HG03469 (cell line): ENCODE data around the gene NLRC3.

Source experiments
- ATAC-seq: cut with Tn5 transposase; IDR thresholded peaks from one replicate; pipeline ENCODE4 v1.9.1; 2021; ENCODE audit warnings: mild to moderate bottlenecking, moderate library complexity, moderate number of reproducible peaks; ENCODE audit not compliant: unreplicated experiment

NLRC3 gene

DNA sequence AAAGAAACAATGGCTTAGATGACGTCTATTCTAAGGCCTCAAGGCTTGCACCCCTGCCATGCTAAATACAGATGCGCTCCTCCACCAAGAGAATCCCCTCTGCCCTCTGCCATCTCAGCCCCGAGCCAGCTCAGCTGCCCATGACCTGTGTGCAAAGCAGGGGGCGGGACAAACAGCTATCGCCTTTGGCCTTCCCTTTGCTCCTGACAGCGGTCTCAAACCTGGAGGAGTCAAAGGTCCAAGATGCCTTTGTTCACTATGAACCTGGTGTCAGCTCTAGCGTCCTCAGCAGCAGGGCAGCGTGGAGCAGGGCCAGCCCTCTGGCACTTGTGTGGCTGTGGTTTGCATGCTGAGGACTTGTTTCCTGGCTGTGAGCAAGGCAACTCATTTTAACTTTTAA is 21.9 kb upstream of the NLRC3 start:
- ATAC-seq: no peak

DNA sequence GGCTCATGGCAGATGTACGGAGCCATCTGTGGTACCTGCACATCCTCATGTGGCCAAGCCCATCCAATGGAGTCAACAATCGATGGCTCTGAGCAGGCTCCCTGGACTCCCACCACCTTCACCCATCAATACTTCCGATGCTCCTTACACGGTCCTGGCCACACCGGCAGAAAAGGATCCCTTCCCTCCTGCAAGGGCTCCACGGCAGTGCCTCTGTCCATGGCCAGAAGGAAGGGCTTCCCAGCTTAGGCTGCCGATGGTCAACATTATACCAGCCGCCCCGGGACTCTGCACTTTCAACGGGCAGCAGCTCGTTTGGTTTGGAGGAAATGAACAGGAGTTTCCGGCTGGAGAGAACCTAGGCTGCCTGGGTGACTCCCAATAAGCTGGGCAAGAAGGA is 21.0 kb upstream of the NLRC3 start:
- no peak for ATAC-seq

DNA sequence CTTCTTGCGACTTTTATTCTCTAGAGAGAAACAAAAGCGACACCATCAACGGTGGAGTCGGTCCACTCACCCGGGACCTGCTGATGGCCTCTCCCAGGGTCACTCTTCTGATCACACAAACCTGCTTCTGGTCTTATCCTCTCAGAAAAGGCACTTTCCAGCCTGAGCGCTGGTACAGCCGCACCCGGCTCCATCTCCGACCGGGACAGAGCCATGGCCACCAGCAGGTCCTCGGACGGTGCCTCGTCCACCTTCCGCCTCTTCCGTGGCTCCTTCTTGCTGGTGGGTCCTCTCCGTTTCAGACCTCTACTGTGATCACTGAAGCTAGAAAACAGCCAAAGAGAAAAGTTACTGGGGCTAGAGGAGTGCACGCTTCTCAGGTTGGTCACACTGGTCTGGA is 20.5 kb upstream of the NLRC3 start:
- no peak for ATAC-seq

DNA sequence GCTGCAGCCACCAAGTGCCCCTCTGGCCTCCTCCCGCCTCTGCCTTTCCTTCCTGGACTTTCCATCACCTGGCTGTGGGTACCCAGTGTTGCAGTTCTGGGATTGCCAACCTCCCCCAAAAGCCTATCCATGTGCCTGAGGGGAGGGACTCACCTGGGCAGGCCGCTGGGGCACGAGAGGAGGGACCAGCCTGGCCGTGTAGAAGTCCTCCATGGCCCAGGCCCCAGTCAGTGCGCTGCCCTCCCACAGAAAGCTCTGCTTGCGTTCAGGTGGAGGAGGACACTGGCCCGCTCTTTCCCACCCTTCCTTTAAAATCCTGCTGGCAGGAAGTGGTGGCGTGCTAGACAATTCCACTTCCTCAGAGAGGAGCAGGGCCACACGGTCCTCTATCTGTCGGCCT is 20.0 kb upstream of the NLRC3 start:
- ATAC-seq: no peak

DNA sequence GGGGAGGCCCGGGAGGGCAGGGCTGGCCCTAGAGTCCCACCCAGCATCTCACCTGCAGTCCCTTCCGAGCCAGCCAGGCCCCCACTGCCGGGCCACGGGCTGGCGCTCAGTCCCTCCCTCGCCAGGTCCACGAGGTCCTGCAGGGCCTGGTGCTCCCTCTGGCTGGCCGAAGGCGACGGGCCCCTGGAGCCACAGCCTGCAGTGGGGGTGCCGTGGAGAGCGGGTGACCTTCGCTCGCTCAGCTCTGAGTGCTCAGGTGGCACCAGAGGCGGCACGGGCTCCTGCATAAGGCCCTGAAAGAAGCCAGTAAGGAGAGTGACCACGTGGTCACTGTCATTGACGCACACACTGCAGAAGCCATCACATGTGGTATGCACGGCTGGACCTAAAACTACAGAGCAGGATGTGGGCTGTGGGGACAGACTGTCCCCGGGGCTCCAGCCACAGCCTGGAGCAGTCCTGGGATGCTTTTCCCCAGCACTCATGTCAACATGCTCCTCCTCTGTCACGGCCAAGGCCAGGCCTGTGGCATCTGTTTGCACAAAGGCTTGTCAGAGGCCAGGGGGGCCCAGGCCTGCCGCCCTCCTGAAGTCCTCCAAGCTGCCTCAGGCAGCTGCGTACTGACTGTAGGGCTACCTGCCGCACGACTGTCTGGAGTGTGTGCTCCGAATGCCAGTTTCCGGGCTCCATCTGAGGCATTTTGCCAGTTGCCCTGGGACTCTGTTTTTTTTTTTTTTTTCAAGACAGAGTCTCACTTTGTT is 19.1 kb upstream of the NLRC3 start:
- ATAC-seq: no peak

DNA sequence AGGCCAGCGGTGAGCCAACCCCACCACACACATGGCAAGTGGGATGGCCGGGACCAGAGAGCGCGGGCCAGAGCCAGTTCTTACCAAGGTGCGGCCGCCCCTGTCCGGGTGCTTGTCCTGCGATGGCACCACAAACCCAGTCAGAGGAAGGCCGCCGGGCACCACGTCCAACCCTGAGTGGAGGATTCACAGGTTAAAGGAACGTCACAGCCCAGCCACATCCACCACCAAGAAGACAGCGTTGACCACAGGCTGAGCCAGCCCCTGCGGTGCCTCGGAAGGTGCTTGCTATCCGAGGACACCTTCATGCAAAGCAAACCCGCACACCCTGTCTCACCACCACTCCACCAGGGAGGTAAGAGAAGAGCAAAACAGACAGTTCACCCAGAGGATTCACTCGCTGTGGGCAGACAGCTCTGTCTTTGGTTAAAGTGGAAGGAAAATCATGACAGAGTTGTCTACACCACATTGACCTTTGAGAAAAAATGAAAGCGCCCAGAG is 18.4 kb upstream of the NLRC3 start:
- ATAC-seq: no peak

DNA sequence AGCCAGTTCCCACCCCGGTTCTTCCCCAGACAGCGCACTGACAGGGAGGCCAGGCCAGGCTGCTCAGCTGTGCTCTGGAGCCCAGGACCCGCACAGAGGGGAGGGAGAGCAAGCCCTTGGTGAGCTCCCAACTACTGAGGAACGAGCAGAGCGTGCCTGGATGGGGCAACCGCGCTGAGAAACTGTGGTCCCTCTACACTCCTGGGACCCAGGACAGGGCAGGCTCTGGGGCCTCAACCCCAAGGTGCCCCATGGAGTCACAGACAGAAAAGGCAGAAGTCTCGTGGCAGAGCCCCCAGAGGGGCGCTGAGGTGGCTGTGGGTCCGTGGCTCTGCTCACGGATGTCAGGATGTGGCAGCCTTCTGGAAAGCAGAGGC is 17.9 kb upstream of the NLRC3 start:
- ATAC-seq: no peak

DNA sequence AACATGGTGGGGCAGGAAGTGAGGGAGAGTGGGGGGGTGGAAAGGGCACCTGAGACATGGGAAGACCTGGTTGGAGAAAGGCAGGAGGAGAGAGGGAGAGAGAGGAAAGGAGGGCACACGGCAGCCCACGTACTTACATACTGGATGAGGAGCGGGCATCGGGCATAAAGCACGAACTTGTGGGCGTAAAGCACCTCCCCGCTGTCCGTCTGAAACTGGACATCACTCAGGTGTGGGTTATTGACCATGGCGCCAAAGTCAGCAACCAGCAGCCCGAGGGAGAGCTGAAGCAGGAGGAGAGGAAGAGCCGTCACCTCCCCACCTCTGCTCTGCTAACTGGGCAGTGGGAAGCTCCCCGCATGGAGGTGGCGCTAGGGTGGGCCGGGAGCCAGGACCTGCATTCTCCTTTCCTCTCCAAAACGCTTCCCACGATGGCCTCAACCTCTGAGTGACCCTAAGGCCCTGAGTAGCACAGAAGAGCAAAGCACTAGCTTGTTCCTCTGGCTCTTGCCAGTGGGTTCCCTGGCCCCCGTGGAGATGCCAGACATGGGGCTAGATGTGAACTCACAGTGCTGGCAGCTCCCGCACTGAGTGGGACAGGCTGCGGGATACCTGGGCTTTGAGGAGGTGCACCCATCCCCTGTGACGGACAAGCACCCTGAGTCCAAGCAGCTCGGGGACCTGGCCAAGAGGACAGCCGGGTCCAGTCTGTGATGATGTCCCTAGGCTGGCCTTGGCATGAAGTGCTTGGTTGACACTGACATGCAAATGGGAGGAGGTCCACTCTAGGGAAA is 17.3 kb upstream of the NLRC3 start:
- ATAC-seq: no peak

DNA sequence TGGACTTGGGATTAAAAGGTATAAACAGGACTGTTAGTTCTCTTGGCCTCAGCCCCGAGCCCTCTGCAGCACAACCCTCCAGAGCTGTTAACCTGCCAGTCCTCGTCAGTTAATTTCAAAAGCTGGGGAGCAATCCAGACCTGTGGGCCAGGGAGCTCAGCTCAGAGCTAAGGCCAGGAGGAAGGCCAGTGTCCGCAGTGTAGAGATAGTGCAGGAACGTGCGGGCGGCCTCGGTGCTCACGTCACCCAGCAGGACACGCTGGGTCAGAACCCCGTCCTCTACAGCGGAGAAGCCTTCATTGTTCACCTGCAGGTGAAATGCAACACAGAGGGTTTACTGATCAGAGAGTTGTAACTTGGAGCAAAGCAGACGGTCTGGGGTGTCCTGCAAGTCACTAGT is 15.4 kb upstream of the NLRC3 start:
- ATAC-seq: no peak

DNA sequence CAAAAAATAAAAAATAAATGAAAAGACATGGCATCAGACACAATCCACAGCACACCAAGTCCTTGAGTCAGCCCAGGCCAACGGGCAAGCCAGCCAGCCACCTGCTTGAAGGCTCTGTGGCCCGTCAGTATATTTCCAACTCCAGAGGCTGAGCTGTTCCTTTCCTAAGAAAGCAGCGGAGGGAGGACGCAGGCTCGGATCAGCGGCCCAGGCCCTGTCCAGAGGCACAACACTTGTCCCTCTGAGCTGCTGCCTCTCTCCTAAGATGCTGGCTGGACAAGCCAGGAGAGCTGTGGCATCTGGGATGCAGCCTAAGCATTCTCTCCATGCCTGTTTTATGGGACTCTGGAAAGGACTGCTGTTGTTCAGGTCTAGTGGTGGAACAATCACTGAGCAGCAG is 14.8 kb upstream of the NLRC3 start:
- no peak for ATAC-seq

DNA sequence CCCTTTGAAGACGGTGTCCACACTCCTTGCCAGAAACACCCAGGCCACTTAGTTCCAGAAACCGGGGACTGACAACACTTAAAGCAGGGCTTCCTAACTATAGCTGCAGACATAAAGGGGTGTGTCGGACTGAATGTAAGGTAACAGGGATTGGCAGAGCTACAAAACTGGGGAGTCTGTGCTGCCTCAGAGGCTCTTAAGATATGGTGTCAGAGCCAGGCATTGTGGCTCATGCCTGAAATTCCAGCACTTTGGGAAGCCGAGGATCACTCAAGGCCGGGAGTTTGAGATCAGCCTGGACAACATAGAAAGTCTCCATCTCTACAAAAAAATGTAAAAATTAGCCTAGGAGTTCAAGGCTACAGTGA is 14.2 kb upstream of the NLRC3 start:
- ATAC-seq: no peak

DNA sequence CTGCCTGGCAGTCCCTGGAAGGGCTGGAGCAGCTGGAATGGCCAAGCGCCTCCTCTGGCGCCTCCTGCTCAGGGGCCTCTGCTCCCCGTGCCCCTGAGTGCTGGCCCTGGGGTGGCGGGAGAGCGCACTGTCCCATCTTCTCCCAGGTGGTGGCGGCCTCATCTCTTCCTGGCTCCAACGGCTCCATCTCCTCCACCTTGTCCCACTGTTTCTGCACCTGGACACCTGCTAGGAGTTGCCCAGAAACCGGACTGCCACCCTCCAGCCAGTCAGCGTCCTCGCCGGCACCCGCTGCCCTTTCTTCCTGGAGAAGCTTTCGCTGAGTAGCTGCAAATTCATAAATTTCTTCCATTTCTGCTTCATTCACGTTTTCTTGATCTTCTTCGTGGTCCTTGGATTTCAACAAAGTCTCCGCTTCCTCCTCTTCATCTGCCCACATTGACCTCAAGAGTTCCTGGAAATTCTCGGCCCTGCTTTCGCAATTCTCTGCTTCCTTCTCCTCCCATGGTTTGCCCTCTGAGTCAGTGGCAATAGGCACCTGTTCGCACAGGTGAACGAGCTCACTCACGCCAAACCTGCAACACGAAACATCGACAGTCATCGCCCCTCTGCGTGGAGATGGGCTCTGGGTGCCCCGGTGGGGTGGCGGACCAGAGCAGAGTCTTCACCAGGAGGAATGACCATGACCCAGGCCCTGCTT is 13.7 kb upstream of the NLRC3 start:
- ATAC-seq: no peak

DNA sequence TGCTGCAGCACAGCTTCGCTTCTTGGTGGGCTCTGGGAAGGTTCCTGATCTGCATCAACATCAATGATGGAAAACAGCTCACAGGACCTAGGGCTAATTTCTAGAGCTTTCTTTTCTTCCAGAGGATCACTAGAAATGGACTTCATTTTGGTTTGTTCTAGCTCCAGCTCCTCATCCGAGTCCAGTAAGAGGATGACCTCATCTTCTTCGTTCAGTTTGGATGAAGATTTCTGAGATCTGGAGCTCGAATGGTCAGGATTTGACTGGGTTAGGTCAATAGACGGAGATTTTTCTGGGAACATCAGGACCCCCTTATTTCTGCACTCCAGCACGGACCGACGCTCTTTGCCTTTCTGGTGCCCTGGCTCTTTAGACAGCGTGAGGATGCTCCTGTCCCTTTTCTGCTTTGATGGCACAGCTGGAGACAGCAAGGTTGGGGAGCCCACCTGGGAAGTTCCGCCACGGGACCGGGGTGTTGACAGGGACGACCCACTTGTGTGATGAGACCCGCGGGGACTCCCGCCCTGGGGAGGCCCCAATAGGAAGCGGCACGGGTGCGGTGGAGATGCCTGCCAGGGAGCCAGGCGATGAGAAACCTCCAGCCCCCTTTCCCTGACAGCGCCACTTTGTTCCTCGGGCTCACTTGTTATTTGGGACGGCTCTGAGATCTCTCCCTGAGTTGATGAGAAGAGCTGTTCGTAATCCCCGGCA is 12.9 kb upstream of the NLRC3 start:
- no peak for ATAC-seq

DNA sequence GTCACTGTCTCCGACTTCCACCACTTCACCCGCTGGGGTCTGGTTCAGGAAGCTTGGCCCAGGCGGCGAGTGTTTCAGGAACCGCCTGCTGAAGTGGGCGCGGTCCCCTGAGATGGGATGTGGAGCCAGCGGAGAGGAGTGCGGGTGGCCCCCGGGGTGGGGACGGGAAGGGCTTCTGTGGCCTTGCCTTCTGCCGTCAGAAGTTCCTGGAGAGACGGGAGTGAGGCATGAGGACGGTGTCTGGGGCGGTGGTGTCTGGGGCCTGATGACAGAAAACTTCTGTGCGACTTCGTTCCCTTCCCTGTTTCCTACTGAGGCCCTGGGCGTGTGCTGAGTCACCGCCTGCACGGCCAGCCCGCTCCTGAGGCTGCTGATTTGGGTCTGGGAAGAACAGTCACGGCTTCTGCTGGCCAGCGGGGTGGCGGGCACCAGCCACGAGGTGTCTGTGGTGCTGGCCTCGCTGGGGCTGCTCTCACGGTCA is 12.3 kb upstream of the NLRC3 start:
- ATAC-seq: no peak

DNA sequence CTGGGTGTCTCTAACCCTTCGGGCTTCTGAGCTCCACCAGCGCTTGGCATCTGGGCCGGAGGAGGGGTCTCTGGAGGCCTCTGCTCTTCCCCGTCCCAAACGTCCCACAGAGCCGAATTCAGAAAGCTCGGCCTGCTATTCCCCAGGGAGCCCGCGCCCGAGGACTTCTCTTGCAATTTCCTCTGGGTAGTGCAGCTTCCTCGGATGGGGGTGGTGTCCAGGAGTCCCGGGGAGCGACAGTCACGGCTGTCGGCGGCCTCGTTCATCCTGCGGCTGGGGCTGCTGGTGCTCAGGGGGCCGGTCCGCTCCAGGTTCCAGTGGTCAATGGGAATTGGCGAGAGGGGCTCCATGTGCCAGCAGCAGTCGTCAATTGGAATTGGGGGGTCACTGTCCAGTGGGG is 11.8 kb upstream of the NLRC3 start:
- no peak for ATAC-seq

DNA sequence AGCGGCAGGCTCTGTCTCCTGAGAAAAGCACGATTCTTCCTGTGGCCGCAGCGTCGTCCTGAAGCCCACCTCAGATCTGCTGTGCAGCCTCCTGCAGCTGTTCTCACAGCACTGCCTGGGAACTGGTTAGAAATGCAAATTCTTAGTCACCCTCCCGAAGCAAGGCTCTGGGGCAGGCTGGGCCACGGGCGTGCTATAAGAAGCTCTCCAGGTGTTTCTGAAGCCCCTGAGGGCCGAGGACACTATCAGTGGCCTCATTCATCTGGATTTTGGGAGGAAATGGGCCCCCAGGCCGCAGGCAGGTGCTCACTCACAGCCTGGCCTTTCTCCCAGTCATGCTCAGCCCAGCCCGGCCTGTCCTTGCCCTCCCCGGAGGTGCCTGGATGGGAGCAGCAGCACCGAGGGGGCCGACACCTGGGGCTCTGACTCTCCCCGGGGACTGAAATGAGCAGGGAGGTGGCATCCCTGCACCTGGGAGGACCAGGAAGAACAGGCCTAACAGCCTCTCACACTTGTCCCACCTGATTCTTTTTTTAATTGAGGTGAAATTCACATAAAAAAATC is 10.4 kb upstream of the NLRC3 start:
- ATAC-seq: no peak

DNA sequence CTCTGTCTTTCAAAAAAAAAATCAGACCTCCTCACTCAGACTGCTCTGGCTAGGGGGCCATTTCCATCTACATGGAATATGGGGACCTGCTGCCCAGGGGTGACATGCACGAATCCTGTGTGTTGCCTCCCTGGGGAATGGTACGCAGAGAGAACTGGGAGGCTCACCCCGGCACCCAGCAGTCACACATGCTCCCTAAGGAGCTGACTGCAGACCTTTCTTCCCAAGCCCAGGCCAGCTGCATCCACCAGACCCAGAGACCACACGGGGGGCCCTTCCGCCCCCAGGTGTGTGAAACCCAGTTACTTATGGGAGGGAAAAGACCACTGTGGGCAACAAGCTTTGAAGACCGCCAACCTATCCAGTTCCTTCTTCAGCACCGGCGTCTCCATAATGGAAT is 7.2 kb upstream of the NLRC3 start:
- ATAC-seq: no peak

DNA sequence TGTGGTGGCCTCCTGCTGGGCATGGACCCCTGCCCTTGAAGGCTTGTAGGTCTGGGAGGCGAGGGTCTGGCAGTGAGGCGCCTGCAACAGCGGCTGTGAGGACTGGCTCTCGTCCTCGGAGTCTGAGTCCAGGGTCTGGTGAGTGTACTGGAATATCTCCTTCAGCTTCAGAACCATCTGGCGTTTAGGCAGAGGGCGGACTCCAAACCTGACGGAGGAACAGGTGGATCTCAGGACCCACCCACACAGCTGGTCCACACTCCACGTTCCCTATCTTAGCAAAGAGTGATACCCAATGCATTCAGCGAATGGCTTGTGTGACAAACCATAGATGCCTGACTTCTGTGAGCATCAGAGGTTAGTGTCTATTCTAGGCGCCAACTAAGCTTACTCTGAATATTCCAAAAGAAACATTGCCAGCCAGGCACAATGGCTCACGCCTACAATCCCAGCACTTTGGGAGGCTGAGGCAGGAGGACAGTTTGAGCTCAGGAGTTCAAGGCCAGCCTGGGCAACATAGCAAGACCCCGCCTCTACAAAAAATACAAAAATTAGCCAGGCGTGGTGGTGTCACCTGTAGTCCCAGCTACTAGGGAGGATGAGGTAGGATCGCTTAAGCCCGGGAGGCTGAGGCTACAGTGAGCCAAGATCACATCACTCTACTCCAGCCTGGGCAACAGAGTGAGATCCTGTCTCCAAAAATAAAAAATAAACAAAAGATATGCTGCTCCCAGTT is 6.3 kb upstream of the NLRC3 start:
- no peak for ATAC-seq

DNA sequence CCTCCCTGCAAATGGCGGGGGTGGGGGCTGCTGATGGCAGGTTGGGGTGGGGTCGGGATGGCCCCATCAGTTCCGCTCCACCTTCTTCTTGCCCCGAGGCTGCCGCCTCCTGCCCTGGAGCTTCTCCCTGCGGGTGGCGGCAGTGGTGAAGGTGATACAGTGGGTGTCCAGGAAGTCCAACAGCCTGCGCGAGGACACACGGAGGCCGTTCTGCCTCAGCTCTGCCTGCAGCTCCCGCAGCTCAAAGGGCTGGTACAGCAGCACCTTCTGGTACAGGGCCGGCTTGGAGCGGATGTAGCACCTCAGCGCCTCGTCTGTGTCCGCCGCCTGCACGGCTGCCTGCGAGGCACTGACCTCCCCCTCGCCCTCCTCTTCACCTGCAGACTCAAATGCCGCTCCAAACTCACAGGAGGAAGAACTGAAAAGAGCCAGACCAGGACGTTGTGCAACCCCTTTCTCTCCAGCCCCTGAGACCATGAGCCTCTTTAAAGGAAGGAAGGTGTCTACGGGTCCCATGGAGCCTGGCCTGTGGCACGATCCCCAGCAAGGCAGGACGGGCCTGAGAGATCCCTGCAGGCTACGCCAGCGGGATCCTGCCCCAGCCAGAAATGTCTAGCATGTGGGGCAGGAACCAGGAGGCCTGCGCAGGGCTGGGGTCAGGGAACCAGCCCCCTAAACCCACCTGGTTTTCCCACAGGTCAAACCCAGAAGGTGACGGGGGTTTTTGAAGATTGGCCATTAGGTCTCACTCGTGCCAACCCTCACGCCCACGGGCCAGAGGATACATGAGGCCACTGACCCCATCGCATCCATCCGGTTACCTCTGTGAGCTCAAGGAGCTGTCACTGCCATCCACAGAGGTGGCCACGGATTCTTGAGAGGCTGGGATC is 5.3 kb upstream of the NLRC3 start:
- no peak for ATAC-seq
